Neuronal stem cell (in vitro differentiated cells): Measurements from ENCODE around the gene TSC22D4.
A peak's percentile ranks its signal among the peaks of the same experiment; 100 is the strongest.

ENCODE experiments used
- DNase-seq: peaks from one replicate; pipeline ENCODE4 v3.0.0-alpha.2; 2013; ENCODE audit warnings: low spot score
- H2AFZ ChIP-seq: one replicate; pipeline ENCODE4 v1.6.1; 2013; ENCODE audit warnings: mild to moderate bottlenecking, low read length, inconsistent platforms
- H2AK5ac ChIP-seq: 2 replicates; pipeline ENCODE4 v1.6.1; 2013; ENCODE audit warnings: low read depth, mild to moderate bottlenecking, inconsistent platforms, low read length, moderate library complexity, mixed read lengths
- H2BK120ac ChIP-seq: 2 replicates; pipeline ENCODE4 v1.6.1; 2013; ENCODE audit warnings: low read depth, mild to moderate bottlenecking, inconsistent platforms, low read length, moderate library complexity, mixed read lengths
- H2BK12ac ChIP-seq: one replicate; pipeline ENCODE4 v1.6.1; 2013; ENCODE audit warnings: low read length, inconsistent platforms
- H2BK15ac ChIP-seq: 2 replicates; pipeline ENCODE4 v1.6.1; 2013; ENCODE audit warnings: mild to moderate bottlenecking, low read length, inconsistent platforms, mixed read lengths
- H2BK5ac ChIP-seq: one replicate; pipeline ENCODE4 v1.6.1; 2013; ENCODE audit warnings: inconsistent platforms, mild to moderate bottlenecking, low read length, moderate library complexity
- H3K14ac ChIP-seq: one replicate; pipeline ENCODE4 v1.6.1; 2013; ENCODE audit warnings: low read length, inconsistent platforms
- H3K18ac ChIP-seq: 2 replicates; pipeline ENCODE4 v1.6.1; 2013; ENCODE audit warnings: low read length, inconsistent platforms
- H3K23ac ChIP-seq: 2 replicates; pipeline ENCODE4 v1.6.1; 2013; ENCODE audit warnings: low read depth, mild to moderate bottlenecking, mixed read lengths, low read length, inconsistent platforms; ENCODE audit not compliant: poor library complexity
- H3K27ac ChIP-seq: replicated peaks from 3 replicates; pipeline ENCODE4 v1.5.1; 2013; ENCODE audit warnings: low read length, inconsistent platforms
- H3K27me3 ChIP-seq, 3 experiments: 2 replicates each; pipeline ENCODE4 v1.6.1; 2013; ENCODE audit warnings: low read length in 3 of 3, mild to moderate bottlenecking in 2 of 3, inconsistent platforms in 1 of 3, low read depth in 1 of 3, mixed read lengths in 1 of 3, moderate library complexity in 1 of 3; ENCODE audit not compliant: control insufficient read depth in 3 of 3, insufficient read depth in 3 of 3
- H3K36me3 ChIP-seq, 2 donors: replicated peaks in 1 of 2; 2 replicates each; pipeline ENCODE4 v1.6.1; 2013; ENCODE audit warnings: low read length in 2 of 2; ENCODE audit not compliant: control insufficient read depth in 2 of 2, insufficient read depth in 2 of 2
- H3K4ac ChIP-seq: 2 replicates; pipeline ENCODE4 v1.6.1; 2013; ENCODE audit warnings: inconsistent platforms, mild to moderate bottlenecking, low read length, moderate library complexity
- H3K4me1 ChIP-seq, 2 donors: 1 replicate in 1 of 2; 2 replicates in 1 of 2; pipeline ENCODE4 v1.6.1; 2013; ENCODE audit warnings: low read length in 2 of 2, low read depth in 1 of 2; ENCODE audit not compliant: control insufficient read depth in 2 of 2, insufficient read depth in 1 of 2
- H3K4me2 ChIP-seq: one replicate; pipeline ENCODE4 v1.6.1; 2013; ENCODE audit warnings: mild to moderate bottlenecking, low read length, inconsistent platforms; ENCODE audit not compliant: insufficient read depth, poor library complexity, severe bottlenecking
- H3K4me3 ChIP-seq, 2 donors: 2 replicates each; pipeline ENCODE4 v1.5.1; 2013; ENCODE audit warnings: low read length in 2 of 2, mild to moderate bottlenecking in 2 of 2, inconsistent platforms in 1 of 2, moderate library complexity in 1 of 2
- H3K79me1 ChIP-seq: one replicate; pipeline ENCODE4 v1.6.1; 2013; ENCODE audit warnings: low read depth, mild to moderate bottlenecking, inconsistent platforms, low read length, moderate library complexity
- H3K9ac ChIP-seq: one replicate; pipeline ENCODE4 v1.6.1; 2013; ENCODE audit warnings: mild to moderate bottlenecking, low read depth, low read length, inconsistent platforms; ENCODE audit not compliant: poor library complexity
- H3K9me3 ChIP-seq, 2 donors: replicated peaks in 1 of 2; 2 replicates each; pipeline versions ENCODE3 to v1.6.1; 2013; ENCODE audit warnings: low read length in 2 of 2, mild to moderate bottlenecking in 2 of 2, inconsistent platforms in 1 of 2, low read depth in 1 of 2, mixed read lengths in 1 of 2, moderate library complexity in 1 of 2; ENCODE audit not compliant: control insufficient read depth in 2 of 2, insufficient read depth in 1 of 2
- H4K8ac ChIP-seq: one replicate; pipeline ENCODE4 v1.6.1; 2013; ENCODE audit warnings: low read depth, mild to moderate bottlenecking, inconsistent platforms, low read length, moderate library complexity
- H4K91ac ChIP-seq: one replicate; pipeline ENCODE4 v1.6.1; 2013; ENCODE audit warnings: low read length, low read depth, mild to moderate bottlenecking, inconsistent platforms; ENCODE audit not compliant: poor library complexity
- WGBS, 2 donors: extraction: QIAGEN DNeasy Blood & Tissue Kit; methylation state at CpG; one replicate each; pipeline ENCODE4 v1.1.7; 2013; ENCODE audit warnings: missing lambda C conversion rate in 2 of 2, mixed read lengths in 1 of 2; ENCODE audit not compliant: insufficient read length in 2 of 2, insufficient replicate concordance in 1 of 2; ENCODE audit errors: extremely low coverage in 2 of 2; 5-methylcytosine and 5-hydroxymethylcytosine counted together

The TSC22D4 gene

DNA sequence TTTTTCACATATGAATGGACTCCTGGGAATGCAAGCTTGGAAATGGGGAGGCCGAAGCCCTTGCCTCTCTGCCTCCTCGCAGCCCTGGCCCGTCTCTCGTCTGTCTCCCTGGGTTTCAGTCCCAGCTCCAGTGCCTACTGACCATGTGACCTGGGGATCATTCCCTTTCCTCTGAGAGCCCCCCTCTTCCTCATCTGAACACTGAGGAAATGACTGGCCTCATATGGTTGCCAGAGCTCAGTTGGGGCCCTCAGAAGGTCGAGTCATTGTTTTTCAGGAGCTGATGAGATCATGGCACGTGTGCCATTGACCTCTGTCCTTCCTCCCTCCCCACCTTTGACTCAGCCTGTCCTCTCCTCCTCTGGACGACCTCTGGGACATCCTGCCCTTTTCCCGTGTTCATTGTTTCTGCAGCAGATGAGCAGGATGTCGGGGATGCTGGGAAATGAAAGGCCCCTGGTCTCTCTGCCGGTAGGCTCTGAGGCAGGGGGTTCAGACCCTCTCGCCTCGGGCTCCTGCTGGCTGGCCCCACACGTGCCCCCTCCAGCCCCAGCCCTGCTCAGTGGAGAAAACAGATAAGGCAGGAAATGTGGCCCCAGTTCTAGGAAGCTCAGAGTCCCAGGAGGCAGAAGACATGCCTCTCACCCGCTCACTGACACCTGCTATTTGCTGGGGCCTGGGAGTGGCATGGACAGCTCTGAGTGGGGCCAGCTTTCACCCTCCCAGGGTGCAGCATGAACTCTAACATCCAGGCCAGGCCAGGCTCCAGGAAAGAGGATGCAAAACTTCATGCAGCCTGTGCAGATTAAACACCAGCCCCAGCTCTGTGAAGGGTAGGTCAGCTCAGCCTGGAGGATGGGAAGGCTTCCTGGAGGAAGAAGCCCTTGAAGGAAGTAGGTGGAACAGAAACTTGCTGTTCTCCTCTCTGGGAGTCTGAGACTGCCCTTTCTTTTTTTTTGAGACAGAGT, 34.4 kb downstream of the TSC22D4 start:
- no peaks in the 10 kb centered on the region for H3K36me3 ChIP-seq
- no peaks in the 10 kb centered on the region for H3K79me1 ChIP-seq
- no peaks in the 10 kb centered on the region for H3K9me3 ChIP-seq
- peak overlapping the region; percentile 32 for H2AK5ac ChIP-seq
- peak overlapping the region; percentile 87 for H3K18ac ChIP-seq
- no peak overlapping the region for H2BK5ac ChIP-seq
- H2BK120ac ChIP-seq = no peak overlapping the region
- peaks cover 5 to 18% of the 10 kb centered on the region in 2 donors for H3K4me1 ChIP-seq
- no peak overlapping the region for H4K8ac ChIP-seq
- no peak overlapping the region for H3K4ac ChIP-seq
- H3K4me3 ChIP-seq = peak overlapping the region in 1 of 2 donors; percentile 4
- H3K27me3 ChIP-seq = no peaks in the 10 kb centered on the region
- H3K27ac ChIP-seq = no peak overlapping the region
- H3K14ac ChIP-seq = no peak overlapping the region
- H2BK15ac ChIP-seq = peak overlapping the region; percentile 1
- DNase-seq = no peak
- H3K23ac ChIP-seq = peak overlapping the region; percentile 52
- no CpG with 5 or more reads among the region's 14 CpGs for WGBS, 2 donors
- H2BK12ac ChIP-seq = peak overlapping the region; percentile 78
- peak overlapping the region; percentile 92 for H2AFZ ChIP-seq
- peak overlapping the region; percentile 12 for H4K91ac ChIP-seq
- no peak overlapping the region for H3K4me2 ChIP-seq
- H3K9ac ChIP-seq = no peak overlapping the region

DNA sequence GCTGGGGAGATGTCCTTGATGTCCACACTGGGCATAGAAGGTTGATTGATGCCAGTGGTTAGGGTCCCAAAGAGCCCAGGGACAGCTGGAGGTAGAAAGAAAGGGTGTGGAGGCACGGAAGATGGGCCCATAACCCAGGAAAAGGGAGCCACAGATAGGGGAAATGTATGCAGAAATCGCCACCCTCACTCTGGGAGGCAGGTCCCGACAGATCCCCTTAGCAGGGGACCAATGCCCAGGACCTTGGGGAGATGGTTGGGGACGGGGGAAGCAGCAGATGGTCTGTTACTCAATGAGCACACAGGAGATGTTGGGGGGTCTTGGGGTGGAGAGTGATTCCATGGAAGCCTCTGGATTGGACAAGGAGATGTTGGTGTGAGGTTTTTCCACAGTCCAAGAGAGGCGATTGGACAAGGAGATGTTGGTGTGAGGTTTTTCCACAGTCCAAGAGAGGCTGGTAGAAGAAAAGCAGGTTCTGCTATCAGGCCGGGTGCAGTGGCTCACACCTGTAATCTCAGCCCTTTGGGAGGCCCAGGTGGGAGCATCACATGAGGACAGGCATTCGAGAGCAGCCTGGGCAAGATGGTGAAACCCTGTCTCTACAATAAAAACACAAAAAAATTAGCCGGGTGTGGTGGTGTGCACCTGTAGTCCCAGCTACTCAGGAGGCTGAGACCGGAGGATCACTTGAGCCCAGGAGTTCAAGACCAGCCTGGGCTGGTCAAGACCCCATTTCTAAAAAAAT, 35.7 kb downstream of the TSC22D4 start:
- no peak overlapping the region for H3K14ac ChIP-seq
- H2AK5ac ChIP-seq = no peak overlapping the region
- H3K9me3 ChIP-seq = no peaks in the 10 kb centered on the region
- H3K9ac ChIP-seq = no peak overlapping the region
- no peak for DNase-seq
- H3K4me3 ChIP-seq = peak overlapping the region in 1 of 2 donors; percentile 47
- H3K23ac ChIP-seq = no peak overlapping the region
- no peak overlapping the region for H4K91ac ChIP-seq
- H4K8ac ChIP-seq = no peak overlapping the region
- H3K4ac ChIP-seq = no peak overlapping the region
- no peak overlapping the region for H2BK5ac ChIP-seq
- no peak overlapping the region for H2BK12ac ChIP-seq
- H3K27ac ChIP-seq = no peak overlapping the region
- H2BK120ac ChIP-seq = no peak overlapping the region
- no peaks in the 10 kb centered on the region for H3K27me3 ChIP-seq
- H3K79me1 ChIP-seq = no peaks in the 10 kb centered on the region
- no peak overlapping the region for H2BK15ac ChIP-seq
- H3K4me2 ChIP-seq = no peak overlapping the region
- H3K18ac ChIP-seq = no peak overlapping the region
- WGBS, 2 donors = no CpG with 5 or more reads among the region's 9 CpGs
- H3K36me3 ChIP-seq = no peaks in the 10 kb centered on the region
- peak overlapping the region; percentile 40 for H2AFZ ChIP-seq
- H3K4me1 ChIP-seq = peaks cover 5 to 18% of the 10 kb centered on the region in 2 donors

DNA sequence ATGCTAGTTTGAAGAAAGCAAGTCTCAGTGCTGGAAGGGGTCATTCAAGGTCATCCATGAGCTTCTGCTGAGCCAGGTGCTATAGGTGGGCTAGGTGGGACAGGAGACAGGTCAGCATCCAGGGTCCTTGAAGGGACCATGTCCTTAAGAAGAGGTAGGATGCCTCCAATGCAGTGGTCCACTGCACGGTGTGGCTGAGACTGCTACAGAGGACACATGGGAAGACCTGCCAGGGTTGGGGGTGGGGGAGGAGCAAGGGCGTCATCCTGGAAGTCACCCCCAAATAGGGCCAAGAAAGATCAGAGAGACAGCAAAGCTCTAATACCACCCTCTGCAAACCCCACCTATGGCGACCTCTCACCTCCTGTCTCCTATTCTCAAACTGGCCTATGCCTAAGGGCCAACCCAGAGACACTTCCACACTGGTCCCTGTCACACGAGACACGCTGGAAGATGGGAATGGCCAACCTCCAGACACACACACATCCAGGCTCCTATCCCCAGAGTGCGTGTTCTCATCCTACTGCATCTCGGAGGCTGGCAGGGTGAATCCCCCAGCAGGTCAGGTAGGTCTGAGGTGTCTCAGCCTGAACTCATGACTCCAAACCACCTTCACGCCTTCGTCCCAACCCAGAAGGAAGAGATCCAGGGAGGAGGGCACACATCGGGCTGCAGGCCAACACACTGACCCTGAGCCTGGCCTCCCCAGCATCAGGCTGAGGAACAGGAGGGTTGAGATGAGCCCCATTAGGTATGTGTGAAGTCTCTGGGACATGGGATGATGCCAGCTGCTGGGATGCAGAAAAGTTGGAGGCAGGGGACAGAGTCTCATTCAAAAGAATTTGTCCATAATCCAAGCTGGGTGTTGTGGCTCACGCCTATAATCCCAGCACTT, 37.1 kb downstream of the TSC22D4 start:
- Histone ChIP-seq H3K27me3 (no peaks in the 10 kb centered on the region), H3K14ac (no peak overlapping the region), H3K18ac (peak overlapping the region; percentile 18), H3K9me3 (no peaks in the 10 kb centered on the region), H3K4me3 (no peak overlapping the region), H3K9ac (no peak overlapping the region), H3K4ac (no peak overlapping the region), H2BK120ac (no peak overlapping the region), H2AFZ (no peak overlapping the region), H2BK12ac (peak overlapping the region; percentile 60), H2BK5ac (no peak overlapping the region), H3K79me1 (no peaks in the 10 kb centered on the region), H3K23ac (peak overlapping the region; percentile 88), H3K4me2 (peak overlapping the region; percentile 11), H3K36me3 (no peaks in the 10 kb centered on the region), H2AK5ac (no peak overlapping the region), H3K4me1 (peaks cover 5 to 18% of the 10 kb centered on the region in 2 donors), H4K8ac (no peak overlapping the region), H3K27ac (no peak overlapping the region), H4K91ac (no peak overlapping the region), H2BK15ac (no peak overlapping the region)
- no peak for DNase-seq
- no CpG with 5 or more reads among the region's 11 CpGs for WGBS, 2 donors
